Bladder microvascular endothelial cell (primary cell): ENCODE results near the gene DMC1. TPM values are rescaled to one million over a fixed set of nuclear protein-coding genes. Genes with fewer than 3 reads are reported as not detected.

Source experiments
- total RNA-seq: library from RNA; depleted of rRNA; stranded (reverse); fragments of >200 nt; gene quantifications from 2 replicates; pipeline ENCODE4 v1.2.3, GENCODE V29; 2014

Gene DMC1, protein sequence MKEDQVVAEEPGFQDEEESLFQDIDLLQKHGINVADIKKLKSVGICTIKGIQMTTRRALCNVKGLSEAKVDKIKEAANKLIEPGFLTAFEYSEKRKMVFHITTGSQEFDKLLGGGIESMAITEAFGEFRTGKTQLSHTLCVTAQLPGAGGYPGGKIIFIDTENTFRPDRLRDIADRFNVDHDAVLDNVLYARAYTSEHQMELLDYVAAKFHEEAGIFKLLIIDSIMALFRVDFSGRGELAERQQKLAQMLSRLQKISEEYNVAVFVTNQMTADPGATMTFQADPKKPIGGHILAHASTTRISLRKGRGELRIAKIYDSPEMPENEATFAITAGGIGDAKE
- 0.69 and 1.5 TPM in 2 replicates for total RNA-seq

DNA sequence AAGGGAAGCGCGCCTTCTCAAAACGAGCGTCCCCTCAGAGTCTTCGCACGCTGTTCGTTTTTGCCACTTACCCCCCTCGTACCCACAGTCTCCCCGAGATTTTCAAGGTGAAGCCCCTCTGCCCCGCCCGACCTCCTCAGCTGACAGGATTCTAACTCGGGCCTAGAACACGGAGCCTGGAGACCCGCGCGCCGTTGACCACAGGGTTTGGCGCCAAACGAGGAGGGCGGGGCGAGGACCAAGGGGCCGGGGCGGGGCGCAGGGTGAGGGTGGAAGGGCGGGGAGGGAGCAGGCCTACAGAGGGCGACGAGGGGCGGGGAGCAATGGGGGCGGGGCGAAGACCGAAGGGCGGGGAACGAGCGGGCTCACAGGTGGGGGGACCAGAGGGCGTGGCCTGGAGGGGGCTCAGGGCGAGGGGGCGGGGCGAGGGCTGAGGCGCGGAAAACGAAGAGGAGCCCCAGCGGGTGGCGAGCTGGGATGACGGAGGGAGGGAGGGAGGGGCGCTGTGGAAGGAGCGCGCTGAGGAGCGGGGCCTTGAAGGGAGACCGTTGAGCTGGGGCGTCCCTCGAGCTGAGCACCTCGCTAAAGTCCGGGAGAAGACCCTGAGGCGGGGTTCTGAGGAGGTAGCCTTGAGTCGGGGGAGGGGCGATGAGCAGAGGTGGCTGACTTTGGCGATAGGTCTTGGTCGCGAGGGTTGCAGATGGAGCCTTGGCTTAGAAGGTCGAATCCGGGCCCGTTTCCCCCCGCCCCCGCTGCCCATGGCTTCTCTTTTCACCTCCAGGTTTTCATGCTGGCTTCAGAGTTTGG, at the start of gene DMC1:
DMC1 (minus strand) TSS at position 212 of the 807 bp plus-strand sequence. CDS start 1,927 bp downstream, outside the sequence.

DNA sequence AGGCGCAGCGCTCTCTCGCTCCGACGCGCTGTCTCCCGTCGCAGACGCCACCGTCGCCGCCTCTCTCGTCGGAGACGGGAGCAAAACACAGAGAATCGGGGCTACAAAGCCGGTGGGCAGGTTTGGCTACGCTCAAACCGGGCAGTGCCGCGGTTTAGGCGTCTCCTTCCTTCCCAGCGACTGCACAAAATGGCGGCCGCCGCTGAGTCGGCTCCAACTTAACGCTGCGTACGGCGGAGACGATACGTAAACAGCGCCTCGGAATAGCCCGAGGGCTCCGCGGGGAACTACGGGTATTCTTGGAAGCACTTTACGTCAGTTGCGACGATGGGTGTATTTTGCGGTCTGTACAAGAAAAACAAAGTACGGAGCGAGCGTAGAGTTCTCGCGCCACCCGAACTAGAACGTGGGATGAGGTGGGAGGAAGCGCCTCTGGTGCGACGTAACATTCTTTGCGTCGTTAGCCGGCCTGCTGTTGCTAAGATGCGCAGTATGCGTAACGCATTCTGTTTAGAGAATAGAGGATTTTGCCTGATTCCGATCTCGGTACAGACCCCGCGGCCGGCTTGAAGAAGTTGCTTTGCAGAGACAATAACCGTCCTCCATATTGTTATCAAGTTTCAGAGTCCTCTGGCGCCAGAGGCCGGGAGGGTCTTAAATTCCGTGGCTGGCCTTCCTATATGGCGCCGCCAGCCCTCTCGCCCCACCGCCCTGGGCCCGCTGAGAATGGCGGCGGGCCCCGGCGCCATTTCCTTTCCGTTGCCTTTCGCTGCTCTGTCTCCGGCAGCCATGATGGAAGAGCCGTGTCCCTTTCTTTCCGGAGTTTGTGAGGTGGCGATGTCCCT, 63.6 kb downstream of the DMC1 start, which contains the start of gene DDX17:
DDX17 (minus strand) TSS at position 194 of the 845 bp plus-strand sequence.

Other genes with a start within 250 kb of the DMC1 start
- gene KCNJ4, start 115.0 kb downstream of the DMC1 start, total RNA-seq = not detected in 2 replicates
- gene KDELR3, start 102.1 kb downstream of the DMC1 start, total RNA-seq = 16.7 and 27.7 TPM in 2 replicates
- 465 and 497 TPM in 2 replicates for gene DDX17, start 63.9 kb downstream of the DMC1 start, total RNA-seq
- 0.16 and 0.69 TPM in 2 replicates for gene FAM227A, start 86.2 kb upstream of the DMC1 start, total RNA-seq
- 13.0 and 19.5 TPM in 2 replicates for gene CBY1, start 86.5 kb upstream of the DMC1 start, total RNA-seq
- 48.4 and 57.1 TPM in 2 replicates for gene TOMM22, start 111.8 kb upstream of the DMC1 start, total RNA-seq
- 57.3 and 73.9 TPM in 2 replicates for gene JOSD1, start 130.8 kb upstream of the DMC1 start, total RNA-seq
- 16.5 and 63.8 TPM in 2 replicates for gene GTPBP1, start 135.8 kb upstream of the DMC1 start, total RNA-seq
- 105 and 173 TPM in 2 replicates for gene SUN2, start 185.8 kb upstream of the DMC1 start, total RNA-seq
- gene DNAL4, start 224.0 kb upstream of the DMC1 start, total RNA-seq = 11.7 and 15.5 TPM in 2 replicates